ENCODE data around the gene ZBTB49. TPM values are rescaled to one million over a fixed set of nuclear protein-coding genes. Genes with fewer than 3 reads are reported as not detected.

ZBTB49 gene
- total RNA-seq, 1 donor from 2014 or later = 13.3 TPM

- peaks cover 7% of the 10 kb centered on the region for H3K27me3 Mint-ChIP-seq (ENCODE audit: unreplicated experiment)
- no peaks in the 10 kb centered on the region for H3K9me3 Mint-ChIP-seq (ENCODE audit: unreplicated experiment)
- no peak overlapping the region for H3K4me3 Mint-ChIP-seq (ENCODE audit: unreplicated experiment)
- peaks cover 9% of the 10 kb centered on the region for H3K4me1 Mint-ChIP-seq (ENCODE audit: unreplicated experiment)
- TF ChIP-seq CTCF (IDR thresholded peaks at IDR 0.05; ENCODE audit: unreplicated experiment) = no peak
- H3K27ac Mint-ChIP-seq (ENCODE audit: unreplicated experiment) = no peak overlapping the region
- H3K36me3 Mint-ChIP-seq (ENCODE audit: low read depth, unreplicated experiment) = peaks cover 32% of the 10 kb centered on the region
- DNase-seq (ENCODE audit: low spot score) = no peak
Measured at GRCh38 chr4:4317496-4318232, 27.6 kb downstream of the ZBTB49 start.

- peaks cover 19% of the 10 kb centered on the region for H3K36me3 Mint-ChIP-seq (ENCODE audit: low read depth, unreplicated experiment)
- DNase-seq (ENCODE audit: low spot score) = no peak
- no peak overlapping the region for H3K27ac Mint-ChIP-seq (ENCODE audit: unreplicated experiment)
- no peak for TF ChIP-seq CTCF (IDR thresholded peaks at IDR 0.05; ENCODE audit: unreplicated experiment)
- no peak overlapping the region for H3K4me3 Mint-ChIP-seq (ENCODE audit: unreplicated experiment)
- peaks cover 38% of the 10 kb centered on the region for H3K4me1 Mint-ChIP-seq (ENCODE audit: unreplicated experiment)
- H3K27me3 Mint-ChIP-seq (ENCODE audit: unreplicated experiment) = peaks cover 15% of the 10 kb centered on the region
- no peaks in the 10 kb centered on the region for H3K9me3 Mint-ChIP-seq (ENCODE audit: unreplicated experiment)
Measured at GRCh38 chr4:4320528-4320927, 30.5 kb downstream of the ZBTB49 start.

DNA sequence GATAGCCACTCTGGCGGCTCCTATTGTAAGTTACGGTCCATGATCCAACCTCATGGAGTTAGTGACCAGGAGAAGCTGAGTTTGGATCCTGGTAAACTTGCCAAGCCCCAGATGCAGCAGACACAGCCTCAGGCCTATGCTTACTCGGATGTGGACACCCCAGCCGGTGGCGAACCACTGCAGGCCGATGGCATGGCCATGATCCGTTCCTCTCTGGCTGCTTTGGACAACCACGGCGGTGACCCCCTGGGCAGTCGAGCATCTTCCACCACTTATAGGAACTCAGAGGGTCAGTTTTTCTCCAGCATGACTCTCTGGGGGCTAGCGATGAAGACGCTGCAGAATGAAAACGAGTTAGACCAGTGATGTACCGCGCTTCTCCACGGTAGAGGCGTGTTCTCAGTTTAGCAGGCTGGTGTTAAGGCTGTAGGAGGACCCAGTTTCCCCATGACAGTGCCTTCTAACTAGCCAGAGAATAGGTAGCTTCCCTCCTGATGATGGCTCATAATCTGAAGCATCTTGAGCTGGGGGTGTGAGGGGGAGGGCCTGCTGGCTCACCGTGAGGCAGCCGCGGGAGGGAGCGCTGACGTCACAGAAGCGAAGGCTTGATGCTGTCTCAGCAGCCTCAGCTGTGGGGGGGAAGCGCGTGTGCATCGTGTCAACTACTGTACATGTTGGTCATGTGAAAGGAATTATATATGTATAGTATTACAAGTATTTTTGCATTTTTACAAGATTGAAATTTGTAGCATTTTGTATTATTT, 31.1 kb downstream of the ZBTB49 start:
- Mint-ChIP-seq H3K27me3 (ENCODE audit: unreplicated experiment) (peaks cover 15% of the 10 kb centered on the region), H3K9me3 (ENCODE audit: unreplicated experiment) (no peaks in the 10 kb centered on the region), H3K27ac (ENCODE audit: unreplicated experiment) (no peak overlapping the region), H3K36me3 (ENCODE audit: low read depth, unreplicated experiment) (peaks cover 13% of the 10 kb centered on the region), H3K4me3 (ENCODE audit: unreplicated experiment) (no peak overlapping the region), H3K4me1 (ENCODE audit: unreplicated experiment) (peaks cover 43% of the 10 kb centered on the region)
- TF ChIP-seq CTCF (IDR thresholded peaks at IDR 0.05; ENCODE audit: unreplicated experiment) = no peak
- no peak for DNase-seq (ENCODE audit: low spot score)

DNA sequence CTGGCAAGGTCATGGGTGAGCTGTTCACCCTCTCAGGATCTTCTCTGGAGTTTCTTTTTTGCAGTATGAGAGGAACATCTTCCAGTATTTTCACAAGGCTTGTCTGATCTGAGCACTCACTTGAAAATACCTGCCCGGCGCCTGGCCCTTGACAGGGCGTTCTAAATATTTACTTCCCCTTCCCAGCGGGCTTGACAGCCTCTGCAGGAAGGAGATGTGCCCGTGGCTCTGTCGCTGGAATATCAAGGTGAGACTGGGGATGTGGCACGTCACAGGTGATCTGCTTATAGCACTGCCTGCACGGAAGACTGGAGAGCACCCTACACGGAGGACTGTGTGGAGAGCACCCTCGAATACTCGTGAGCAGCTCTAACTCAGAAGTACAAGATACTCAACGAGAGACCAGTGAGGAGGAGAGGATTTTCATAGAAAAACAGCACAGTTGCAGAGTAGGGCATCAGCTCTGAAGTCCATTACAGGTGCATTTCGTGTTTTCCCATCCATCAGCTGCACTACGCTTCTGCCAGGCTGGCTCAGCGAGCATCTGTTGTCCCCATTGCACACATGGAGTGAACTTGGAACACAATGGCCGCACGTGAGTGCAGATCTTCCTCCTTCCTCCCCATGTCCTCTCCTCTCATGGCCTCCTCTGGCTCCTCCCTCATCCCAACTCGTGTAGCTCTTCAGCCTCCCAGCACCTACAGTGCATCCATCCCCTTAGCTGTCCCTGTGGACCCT, 32.1 kb downstream of the ZBTB49 start:
- Mint-ChIP-seq H3K27ac (ENCODE audit: unreplicated experiment) (peak overlapping the region; percentile 100), H3K36me3 (ENCODE audit: low read depth, unreplicated experiment) (peaks cover 10% of the 10 kb centered on the region)
- DNase-seq (ENCODE audit: low spot score) = no peak

More for the DNA sequence above, 32.1 kb downstream of the ZBTB49 start:
- no peaks in the 10 kb centered on the region for H3K9me3 Mint-ChIP-seq (ENCODE audit: unreplicated experiment)
- TF ChIP-seq CTCF (IDR thresholded peaks at IDR 0.05; ENCODE audit: unreplicated experiment) = no peak
- peaks cover 15% of the 10 kb centered on the region for H3K27me3 Mint-ChIP-seq (ENCODE audit: unreplicated experiment)
- H3K4me1 Mint-ChIP-seq (ENCODE audit: unreplicated experiment) = peaks cover 43% of the 10 kb centered on the region
- no peak overlapping the region for H3K4me3 Mint-ChIP-seq (ENCODE audit: unreplicated experiment)
